Non-pigmented ciliary epithelial cell (primary cell): ENCODE measurements around the gene ZNF195.
"Not testable (repeated sequence)": the region's sequence is repeated elsewhere in the genome, so short reads cannot be mapped to it uniquely, and the experiment has no call there.

Source experiments
- DNase-seq: peaks from one replicate; pipeline ENCODE4 v3.0.0-alpha.2; 2010; ENCODE audit warnings: low read depth

ZNF195 gene

DNA sequence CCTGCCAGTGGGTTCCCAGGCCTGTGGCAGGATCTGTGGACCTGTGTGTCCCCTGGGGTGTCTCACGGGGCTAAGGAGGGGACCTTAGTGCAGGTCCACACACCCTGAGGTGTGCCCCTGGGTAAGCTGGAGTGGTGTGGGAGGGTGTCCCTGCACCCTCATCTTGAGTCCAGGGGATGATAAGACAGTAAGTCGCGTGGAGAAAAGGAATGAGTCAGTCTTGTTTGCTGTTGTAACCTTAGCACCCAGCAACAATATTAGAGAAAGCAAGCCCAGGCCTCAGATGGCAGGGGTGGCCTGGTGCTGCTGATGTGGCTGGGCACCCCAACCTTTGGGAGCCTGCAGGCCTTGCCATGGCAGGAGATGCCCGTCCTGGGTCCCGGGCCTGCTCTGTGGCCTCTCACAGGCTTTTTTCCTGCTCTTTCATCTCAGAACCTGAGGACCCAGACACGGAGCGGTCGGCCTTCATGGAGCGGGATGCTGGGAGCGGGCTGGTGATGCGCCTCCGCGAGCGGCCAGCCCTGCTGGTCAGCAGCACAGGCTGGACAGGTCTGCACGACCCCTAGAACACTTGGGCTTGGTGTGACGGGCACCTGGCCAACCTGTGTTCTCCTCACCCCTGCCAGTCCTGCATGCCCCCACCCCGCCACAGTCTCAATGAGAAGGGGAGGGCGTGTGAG is 23.4 kb upstream of the ZNF195 start:
- not testable (repeated sequence) for DNase-seq

GRCh38 chr11:3401052-3401451 is 22.1 kb upstream of the ZNF195 start:
- DNase-seq: not testable (repeated sequence)

DNA sequence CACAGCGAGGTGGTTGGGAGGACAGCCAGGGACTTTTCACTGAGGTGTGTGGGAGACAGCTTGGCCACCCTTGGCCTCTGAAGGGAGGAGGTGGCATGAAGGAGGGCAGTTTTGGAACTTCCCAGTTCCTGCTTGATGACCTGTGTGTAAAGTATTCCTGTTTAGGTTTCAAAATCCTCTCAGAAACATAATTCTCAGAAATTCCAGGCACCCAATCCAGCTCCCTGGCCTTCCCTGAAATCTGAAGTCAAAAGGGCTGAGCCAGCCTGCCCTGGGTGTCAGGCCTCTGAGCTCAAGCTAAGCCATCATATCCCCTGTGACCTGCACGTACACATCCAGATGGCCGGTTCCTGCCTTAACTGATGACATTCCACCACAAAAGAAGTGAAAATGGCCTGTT is 19.6 kb upstream of the ZNF195 start:
- DNase-seq: not testable (repeated sequence)

DNA sequence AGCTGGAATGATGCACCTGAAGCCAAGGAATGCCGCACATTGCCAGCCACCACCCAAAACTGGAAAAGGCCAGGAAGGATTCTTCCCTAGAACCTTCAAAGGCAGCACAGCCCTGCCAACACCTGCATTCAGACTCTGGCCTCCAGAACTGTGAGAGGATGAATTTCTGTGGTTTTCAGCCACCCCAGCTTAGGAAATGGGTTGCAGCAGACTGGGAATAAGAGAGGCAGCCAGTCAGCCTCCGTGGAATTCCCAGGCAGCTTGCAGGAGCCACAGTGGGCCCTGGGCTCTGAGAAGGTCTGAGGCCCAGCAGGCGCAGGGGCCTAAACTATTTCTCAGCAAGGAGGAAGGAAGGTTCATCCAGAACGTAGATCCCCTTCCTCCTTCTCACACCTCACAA is 19.2 kb upstream of the ZNF195 start:
- not testable (repeated sequence) for DNase-seq

GRCh38 chr11:3397210-3397609 is 18.3 kb upstream of the ZNF195 start:
- DNase-seq: not testable (repeated sequence)

DNA sequence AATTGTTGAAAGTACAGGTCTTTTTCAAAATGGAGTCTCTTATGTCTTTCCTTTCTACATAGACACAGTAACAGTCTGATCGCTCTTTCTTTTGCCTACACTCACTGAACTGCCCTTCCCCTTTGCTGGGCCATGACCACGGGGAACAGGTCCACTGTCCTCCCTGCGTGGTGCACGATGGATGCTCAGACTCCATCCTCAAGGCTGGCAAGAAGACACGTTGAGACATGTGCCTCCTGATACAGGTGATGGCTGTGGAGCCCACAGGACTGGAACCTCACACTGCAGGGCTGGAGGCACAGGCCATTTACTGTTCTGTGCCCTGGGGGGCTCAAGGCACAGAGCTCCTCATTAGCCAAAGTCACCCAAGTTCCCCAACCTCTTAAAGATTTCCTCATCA is 16.5 kb upstream of the ZNF195 start:
- DNase-seq: not testable (repeated sequence)

DNA sequence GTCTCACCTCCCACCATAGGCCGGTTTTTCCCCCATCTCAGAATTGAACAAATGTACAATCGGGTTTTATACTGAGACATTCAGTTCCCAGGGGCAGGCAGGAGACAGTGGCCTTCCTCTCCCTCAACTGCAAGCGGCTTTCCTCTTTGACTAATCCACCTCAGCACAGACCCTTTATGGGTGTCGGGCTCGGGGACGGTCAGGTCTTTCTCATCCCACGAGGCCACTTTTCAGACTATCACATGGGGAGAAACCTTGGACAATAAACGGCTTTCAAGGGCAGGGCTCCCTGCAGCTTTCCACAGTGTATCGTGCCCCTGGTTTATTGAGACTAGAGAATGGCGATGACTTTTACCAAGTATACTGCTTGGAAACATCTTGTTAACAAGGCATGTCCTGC is 16.0 kb upstream of the ZNF195 start:
- not testable (repeated sequence) for DNase-seq

- DNase-seq: not testable (repeated sequence)
Observed at GRCh38 chr11:3393450-3393849, 14.5 kb upstream of the ZNF195 start.

DNA sequence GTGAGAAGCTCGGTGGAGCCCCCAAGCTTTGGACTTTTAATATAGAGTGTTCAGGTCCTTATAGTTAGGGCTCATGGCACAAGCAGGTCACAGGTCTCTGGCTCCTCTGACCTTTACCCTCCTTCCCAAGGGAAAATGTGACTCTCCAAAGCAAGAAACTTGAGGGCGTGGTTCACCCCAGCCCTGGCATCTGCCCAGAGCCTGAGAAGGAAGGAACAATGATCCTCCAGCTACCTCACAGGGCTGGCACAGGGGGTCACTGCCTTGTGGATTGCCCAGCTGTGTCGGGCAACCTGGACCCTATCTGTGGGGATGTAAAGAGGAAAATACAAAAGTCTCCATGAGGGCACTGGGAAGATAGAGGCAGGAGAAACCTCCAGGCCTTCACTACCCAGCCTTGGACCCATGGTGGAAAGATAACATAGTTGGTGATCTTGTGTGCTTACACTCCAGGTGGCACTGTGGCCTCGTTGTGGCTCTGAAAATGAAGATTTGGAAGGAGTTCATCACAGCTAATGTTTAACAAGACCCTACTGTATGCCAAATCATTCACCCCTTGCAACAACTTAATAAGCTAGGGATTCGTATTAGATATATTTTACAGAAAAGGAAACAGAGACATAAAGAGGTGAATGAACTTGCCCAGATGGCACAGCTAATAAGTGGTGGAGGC is 3.8 kb upstream of the ZNF195 start:
- no peak for DNase-seq

- no peak for DNase-seq
Observed at GRCh38 chr11:3381794-3382193, 2.8 kb upstream of the ZNF195 start.

DNA sequence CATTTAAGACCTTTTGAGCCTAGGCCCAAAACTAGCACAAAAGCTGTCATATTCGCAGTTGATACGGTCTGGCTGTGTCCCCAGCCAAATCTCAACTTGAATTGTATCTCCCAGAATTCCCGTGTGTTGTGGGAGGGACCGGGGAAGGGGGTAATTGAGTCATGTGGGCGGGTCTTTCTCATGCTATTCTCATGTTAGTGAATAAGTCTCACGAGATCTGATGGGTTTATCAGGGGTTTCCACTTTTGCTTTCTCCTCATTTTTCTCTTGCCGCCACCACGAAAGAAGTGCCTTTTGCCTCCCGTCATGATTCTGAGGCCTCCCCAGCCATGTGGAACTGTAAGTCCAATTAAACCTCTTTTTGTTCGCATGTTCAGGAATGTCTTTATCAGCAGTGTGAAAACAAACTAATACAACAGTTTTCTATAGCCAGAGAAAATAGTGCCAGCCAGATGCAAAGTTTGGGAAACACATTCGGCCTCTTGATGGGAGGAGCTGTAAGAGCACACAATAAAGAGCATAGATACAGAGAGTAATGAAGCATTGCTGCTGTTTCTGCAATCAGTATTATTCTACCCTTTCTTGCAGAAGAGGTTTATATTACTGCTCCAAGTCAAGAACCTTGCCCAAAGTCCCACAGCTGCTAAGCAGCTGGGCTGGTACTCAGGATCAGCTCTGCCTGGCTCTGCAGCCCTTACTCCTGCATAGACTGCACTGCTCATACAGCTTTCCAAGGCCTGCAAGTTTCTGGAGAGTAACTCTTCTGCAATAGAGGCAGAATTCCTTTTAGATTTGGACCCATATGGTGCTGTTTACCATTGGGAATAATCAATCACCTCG is 2.0 kb upstream of the ZNF195 start:
- no peak for DNase-seq

DNA sequence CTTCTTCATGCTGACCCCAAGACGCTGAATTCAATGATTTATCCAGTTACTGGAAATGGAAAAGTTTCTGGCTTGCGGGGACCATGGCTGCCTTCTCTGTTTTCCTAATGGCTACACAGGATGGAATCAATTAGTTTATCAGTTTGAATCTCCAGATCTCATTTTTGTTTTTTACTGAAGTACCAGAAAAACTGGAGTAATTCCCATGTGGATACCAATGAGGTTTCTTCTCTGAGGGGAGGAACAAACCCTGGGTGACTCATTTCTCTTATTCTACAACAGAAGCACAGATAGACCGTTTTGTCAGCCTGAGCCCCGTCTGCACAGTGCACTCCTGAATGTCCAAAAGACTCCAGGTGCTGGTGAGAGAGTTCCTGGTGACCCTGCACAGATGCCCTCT is 3.4 kb downstream of the ZNF195 start:
- DNase-seq: peak; percentile 36

- DNase-seq: no peak
Observed at GRCh38 chr11:3370311-3370870, 8.6 kb downstream of the ZNF195 start.

GRCh38 chr11:3369366-3369765 is 9.6 kb downstream of the ZNF195 start:
- no peak for DNase-seq

- DNase-seq: no peak
Observed at GRCh38 chr11:3368199-3368598, 10.7 kb downstream of the ZNF195 start.

GRCh38 chr11:3367221-3367620 is 11.7 kb downstream of the ZNF195 start:
- DNase-seq: no peak

GRCh38 chr11:3359092-3359824 is 19.7 kb downstream of the ZNF195 start:
- no peak for DNase-seq

DNA sequence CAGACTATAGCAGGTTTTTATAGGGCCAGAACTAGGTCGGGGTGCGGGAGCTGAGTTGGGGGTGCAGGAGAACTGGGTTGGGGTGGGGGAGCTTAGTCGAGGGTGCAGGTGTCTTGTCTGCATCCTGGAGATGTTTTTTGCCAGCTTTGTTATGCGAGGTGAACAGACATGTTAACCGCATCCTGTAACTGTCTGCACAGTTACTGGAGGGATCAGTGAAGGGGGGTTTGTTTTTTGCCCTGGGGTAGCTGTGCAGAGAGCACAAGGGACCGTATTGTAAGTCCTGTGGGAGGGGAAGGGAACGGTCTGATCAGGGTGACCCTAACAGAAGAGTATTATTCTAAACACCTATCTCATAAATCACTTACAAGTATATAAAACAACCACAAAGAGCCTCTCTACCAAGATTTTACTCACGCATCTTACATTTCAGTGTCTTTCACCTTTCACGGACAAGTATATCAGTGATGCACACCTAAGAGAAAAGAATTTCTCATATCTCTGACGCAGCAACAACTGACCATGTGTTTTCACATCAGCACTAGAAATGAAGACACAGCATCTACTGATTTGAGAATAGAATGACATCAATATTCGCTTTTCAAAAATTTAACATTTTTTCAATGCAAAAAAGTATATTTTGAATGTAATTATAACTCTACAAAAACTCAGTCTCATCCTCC is 20.8 kb downstream of the ZNF195 start:
- DNase-seq: no peak

DNA sequence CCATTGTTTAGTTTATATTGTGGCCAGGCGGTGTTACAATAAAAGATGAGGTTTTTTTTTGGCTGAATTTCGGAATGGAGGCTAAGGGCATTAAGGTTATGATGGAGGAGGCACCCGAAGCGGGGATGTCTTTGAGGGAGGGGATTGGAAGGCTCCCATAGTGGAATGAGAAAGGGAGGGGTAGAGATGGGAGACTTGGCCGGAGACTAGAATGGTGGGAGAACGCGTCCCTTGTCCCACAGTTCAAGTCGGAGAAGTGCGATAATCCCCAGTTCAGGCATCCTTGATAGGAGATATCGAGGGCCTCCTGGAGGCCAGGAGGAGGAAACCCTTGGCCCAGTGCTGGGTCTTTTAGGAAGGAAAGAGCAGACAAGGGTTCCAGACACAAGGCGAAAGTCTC is 21.6 kb downstream of the ZNF195 start:
- no peak for DNase-seq

GRCh38 chr11:3356858-3357257 is 22.1 kb downstream of the ZNF195 start:
- no peak for DNase-seq

- DNase-seq: no peak
Observed at GRCh38 chr11:3353066-3353465, 25.9 kb downstream of the ZNF195 start.
